ENCODE data around the gene MUC20.

GRCh38 chr3:195768831-195769303, 48.1 kb downstream of the MUC20 start:
- TF ChIP-seq, protein P1, sequence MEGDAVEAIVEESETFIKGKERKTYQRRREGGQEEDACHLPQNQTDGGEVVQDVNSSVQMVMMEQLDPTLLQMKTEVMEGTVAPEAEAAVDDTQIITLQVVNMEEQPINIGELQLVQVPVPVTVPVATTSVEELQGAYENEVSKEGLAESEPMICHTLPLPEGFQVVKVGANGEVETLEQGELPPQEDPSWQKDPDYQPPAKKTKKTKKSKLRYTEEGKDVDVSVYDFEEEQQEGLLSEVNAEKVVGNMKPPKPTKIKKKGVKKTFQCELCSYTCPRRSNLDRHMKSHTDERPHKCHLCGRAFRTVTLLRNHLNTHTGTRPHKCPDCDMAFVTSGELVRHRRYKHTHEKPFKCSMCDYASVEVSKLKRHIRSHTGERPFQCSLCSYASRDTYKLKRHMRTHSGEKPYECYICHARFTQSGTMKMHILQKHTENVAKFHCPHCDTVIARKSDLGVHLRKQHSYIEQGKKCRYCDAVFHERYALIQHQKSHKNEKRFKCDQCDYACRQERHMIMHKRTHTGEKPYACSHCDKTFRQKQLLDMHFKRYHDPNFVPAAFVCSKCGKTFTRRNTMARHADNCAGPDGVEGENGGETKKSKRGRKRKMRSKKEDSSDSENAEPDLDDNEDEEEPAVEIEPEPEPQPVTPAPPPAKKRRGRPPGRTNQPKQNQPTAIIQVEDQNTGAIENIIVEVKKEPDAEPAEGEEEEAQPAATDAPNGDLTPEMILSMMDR (IDR thresholded peaks at IDR 0.05; ENCODE audit: poor library complexity, severe bottlenecking): no peak
- TF ChIP-seq RAD21 (conservative IDR thresholded peaks at IDR 0.05): no peak
- TF ChIP-seq EP300 (conservative IDR thresholded peaks at IDR 0.05; ENCODE audit: poor library complexity, severe bottlenecking): no peak
